GM12891 (cell line): ENCODE data around the gene ACER3.

Experiments used
- DNase-seq: peaks from one replicate; pipeline ENCODE4 v3.0.0; 2011; ENCODE audit warnings: low spot score; ENCODE audit not compliant: insufficient read length
- FAIRE-seq: peaks from 2 replicates; lab custom pipeline; 2011; peaks lifted over from hg19 to GRCh38; lab: Jason Lieb, UNC
- PAX5 ChIP-seq: IDR thresholded peaks from 2 replicates; pipeline ENCODE4 v1.6.1; 2011; ENCODE audit warnings: low read length, moderate library complexity, mild to moderate bottlenecking; ENCODE audit not compliant: insufficient read depth, severe bottlenecking
- POLR2A ChIP-seq: IDR thresholded peaks from 2 replicates; pipeline ENCODE4 v1.6.1; 2011; ENCODE audit warnings: low read depth, low read length, control low read depth
- POLR2AphosphoS5 ChIP-seq: IDR thresholded peaks from 2 replicates; pipeline ENCODE4 v1.6.1; 2011; ENCODE audit warnings: low read depth, low read length, control low read depth
- POU2F2 ChIP-seq: IDR thresholded peaks from 2 replicates; pipeline ENCODE4 v1.6.1; 2011; ENCODE audit warnings: low read depth, mild to moderate bottlenecking, control low read depth, low read length, moderate library complexity
- SPI1 ChIP-seq: IDR thresholded peaks from 2 replicates; pipeline ENCODE4 v1.6.1; 2011; ENCODE audit warnings: low read depth, low read length, control low read depth
- TAF1 ChIP-seq: IDR thresholded peaks from 2 replicates; pipeline ENCODE4 v1.6.1; 2011; ENCODE audit warnings: low read depth, low read length, control low read depth

ACER3 gene

DNA sequence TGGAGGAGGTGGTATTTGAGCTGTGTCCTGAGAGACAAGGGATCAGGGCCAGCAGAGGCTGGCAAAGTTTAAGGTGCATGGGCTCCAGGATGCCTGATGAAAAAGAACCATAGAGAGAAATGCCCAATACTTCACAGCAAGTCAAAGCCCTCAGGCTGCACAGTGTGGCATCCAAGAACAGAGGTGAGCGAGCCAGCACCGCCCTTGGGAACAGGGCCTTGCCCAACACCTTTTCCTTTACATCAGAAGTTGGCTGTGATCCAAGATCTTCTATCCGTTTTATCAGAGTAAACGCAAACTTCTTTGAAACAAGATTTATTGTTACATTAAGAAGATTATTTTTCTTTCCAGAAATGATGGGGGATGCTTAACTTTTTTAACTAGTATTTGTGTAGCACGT, 174.9 kb downstream of the ACER3 start:
- DNase-seq (no peak), FAIRE-seq (no peak)
- no peak for TF ChIP-seq PAX5
- TF ChIP-seq SPI1 = no peak
- no peak for TF ChIP-seq TAF1
- TF ChIP-seq POLR2A = no peak
- TF ChIP-seq POLR2AphosphoS5 = no peak
- no peak for TF ChIP-seq POU2F2

DNA sequence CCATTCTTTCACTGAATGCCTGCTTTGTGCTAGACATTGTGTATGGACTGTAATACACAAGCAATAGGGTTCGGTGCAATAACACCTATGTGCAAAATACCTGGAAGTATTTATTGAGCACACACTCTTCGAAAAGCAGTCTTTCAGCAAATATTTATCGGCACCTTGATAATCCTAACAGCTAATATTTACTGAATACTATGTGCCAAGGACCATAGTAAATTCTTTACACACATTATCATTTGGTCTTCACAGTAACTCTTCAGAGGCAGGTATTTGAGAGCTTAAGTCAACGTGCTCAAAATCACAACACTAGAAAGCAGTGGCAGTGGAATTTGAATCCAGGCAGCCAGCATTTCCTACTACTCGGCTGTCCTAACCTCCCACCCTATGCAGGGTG, 175.7 kb downstream of the ACER3 start:
- no peak for DNase-seq
- TF ChIP-seq SPI1 (no peak), PAX5 (no peak), POLR2A (no peak), TAF1 (no peak), POLR2AphosphoS5 (no peak), POU2F2 (no peak)
- no peak for FAIRE-seq

DNA sequence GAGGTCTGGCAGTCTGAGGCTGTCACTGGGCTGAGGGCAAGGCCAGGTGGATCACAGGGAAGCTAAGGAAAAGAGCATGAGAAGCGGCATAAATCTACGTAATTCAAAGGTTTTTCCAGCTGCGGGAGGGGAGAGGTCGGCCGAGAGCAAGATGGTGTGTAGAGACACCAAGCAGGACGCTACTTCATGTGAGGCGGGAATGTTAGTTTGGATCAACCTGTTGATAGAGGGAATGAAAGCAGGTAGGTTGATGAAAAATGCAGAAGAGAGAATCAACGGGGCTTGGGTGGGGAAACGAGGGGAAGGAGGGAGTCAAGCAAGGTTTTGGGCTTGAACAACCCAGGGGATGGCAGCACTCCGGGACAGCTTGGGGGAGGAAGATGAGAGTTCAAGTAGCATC, 176.3 kb downstream of the ACER3 start:
- no peak for FAIRE-seq
- TF ChIP-seq PAX5 = no peak
- no peak for TF ChIP-seq POLR2AphosphoS5
- DNase-seq = no peak

DNA sequence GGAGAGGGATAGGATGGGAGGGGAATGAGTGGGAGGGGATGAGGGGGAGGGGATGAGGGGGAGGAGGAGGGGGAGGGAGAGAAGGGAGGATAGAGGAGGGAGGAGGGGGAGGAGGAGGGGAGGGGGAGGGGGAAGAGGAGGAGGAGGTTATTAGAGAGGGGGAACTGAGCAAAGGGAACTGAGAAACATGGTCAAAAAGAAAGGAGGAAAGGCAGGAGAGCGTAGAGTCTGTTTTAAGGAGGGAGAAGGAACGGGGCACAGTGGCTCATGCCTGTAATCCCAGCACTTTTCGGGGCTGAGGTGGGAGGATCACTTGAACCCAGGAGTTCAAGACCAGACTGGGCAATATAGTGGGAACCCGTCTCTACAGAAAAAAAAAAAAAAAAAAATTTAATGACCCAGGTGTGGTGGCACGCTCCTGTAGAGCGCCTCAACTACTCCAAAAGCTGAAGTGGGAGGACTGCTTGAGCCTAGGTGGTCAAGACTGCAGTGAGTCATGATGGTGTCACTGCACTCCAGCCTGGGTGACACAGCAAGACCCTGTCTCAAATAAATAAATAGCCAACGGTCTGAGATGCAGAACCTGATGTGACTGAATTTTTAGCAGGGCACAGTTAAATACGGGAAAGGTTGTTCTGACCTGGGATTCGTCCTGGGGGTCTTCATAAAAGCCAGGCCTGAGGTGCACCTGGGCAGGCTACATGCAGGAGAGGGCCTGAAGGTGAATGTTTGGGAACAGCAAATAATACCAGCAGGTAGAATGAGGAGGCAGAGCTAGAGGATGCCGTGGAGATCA, 177.5 kb downstream of the ACER3 start:
- FAIRE-seq (peak; percentile 82), DNase-seq (no peak)
- TF ChIP-seq POLR2AphosphoS5 (no peak), TAF1 (no peak), SPI1 (peak; percentile 76)

DNA sequence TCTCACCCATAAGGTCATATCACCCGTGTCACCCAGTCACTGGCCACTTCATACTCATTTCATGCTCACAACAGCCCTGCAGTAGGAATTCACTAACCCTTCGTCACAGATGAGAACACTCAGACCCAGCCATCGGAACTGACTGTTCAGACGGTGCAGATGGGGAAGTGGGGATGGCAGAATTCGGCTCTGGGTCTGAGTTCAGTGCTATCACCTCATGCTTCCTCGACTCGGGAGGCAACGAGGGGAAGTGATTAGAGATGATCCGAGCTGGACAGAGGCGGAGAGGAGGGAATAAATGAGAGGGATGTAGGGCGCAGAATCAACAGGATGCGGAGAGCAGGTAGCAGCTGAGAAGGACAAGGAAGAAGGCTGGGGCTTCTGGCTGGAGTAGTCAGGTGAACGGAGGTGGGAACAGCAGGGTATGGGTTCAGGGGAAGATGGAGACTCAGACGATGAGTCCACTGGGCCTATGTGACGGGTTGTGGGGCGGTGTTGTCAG, 178.2 kb downstream of the ACER3 start:
- no peak for TF ChIP-seq POLR2AphosphoS5
- TF ChIP-seq PAX5 = peak; percentile 58
- TF ChIP-seq SPI1 = peak; percentile 86
- FAIRE-seq = no peak
- peak; percentile 50 for DNase-seq

DNA sequence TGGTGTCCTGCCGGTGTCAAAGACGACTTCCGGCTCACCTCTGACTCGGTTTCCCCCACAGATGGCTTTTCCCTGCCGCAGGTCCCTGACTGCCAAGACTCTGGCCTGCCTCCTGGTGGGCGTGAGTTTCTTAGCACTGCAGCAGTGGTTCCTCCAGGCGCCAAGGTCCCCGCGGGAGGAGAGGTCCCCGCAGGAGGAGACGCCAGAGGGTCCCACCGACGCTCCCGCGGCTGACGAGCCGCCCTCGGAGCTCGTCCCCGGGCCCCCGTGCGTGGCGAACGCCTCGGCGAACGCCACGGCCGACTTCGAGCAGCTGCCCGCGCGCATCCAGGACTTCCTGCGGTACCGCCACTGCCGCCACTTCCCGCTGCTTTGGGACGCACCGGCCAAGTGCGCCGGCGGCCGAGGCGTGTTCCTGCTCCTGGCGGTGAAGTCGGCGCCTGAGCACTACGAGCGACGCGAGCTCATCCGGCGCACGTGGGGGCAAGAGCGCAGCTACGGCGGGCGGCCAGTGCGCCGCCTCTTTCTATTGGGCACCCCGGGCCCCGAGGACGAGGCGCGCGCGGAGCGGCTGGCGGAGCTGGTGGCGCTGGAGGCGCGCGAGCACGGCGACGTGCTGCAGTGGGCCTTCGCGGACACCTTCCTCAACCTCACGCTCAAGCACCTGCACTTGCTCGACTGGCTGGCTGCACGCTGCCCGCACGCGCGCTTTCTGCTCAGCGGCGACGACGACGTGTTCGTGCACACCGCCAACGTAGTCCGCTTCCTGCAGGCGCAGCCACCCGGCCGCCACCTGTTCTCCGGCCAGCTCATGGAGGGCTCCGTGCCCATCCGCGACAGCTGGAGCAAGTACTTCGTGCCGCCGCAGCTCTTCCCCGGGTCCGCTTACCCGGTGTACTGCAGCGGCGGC, 179.0 kb downstream of the ACER3 start:
- peak; percentile 46 for DNase-seq
- no peak for TF ChIP-seq TAF1

DNA sequence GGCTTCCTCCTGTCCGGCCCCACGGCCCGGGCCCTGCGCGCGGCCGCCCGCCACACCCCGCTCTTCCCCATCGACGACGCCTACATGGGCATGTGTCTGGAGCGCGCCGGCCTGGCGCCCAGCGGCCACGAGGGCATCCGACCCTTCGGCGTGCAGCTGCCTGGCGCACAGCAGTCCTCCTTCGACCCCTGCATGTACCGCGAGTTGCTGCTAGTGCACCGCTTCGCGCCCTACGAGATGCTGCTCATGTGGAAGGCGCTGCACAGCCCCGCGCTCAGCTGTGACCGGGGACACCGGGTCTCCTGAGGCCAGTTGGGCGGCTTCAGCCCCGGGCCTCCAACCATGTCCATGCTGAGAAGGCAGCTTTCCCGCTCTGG, 179.7 kb downstream of the ACER3 start:
- FAIRE-seq = no peak
- TF ChIP-seq TAF1 (no peak), POLR2AphosphoS5 (no peak), SPI1 (no peak), PAX5 (no peak), POU2F2 (no peak)
- no peak for DNase-seq

More for the DNA sequence above, 179.0 kb downstream of the ACER3 start:
- no peak for FAIRE-seq

DNA sequence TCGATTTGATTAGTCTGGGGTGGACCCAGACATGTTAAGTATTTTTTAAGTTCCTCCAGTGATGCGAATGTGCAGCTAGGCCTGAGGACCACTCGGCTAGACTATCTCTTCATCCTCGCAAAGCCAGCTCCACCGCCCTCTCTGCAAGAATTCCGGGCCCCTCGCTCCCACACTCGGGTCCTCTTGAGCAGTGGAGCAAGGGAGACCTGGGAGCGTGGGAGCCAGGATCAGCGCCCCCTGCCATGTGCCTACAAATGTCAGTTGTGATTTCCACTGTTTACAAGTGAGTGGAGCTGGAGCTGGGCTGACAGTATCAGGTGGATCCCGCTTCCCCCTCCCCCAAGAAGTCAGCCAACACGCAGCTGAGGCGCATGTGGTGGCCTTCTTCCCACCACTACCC, 180.2 kb downstream of the ACER3 start:
- DNase-seq = no peak
- TF ChIP-seq POLR2A (no peak), POU2F2 (no peak), POLR2AphosphoS5 (no peak), PAX5 (no peak)
- no peak for FAIRE-seq

DNA sequence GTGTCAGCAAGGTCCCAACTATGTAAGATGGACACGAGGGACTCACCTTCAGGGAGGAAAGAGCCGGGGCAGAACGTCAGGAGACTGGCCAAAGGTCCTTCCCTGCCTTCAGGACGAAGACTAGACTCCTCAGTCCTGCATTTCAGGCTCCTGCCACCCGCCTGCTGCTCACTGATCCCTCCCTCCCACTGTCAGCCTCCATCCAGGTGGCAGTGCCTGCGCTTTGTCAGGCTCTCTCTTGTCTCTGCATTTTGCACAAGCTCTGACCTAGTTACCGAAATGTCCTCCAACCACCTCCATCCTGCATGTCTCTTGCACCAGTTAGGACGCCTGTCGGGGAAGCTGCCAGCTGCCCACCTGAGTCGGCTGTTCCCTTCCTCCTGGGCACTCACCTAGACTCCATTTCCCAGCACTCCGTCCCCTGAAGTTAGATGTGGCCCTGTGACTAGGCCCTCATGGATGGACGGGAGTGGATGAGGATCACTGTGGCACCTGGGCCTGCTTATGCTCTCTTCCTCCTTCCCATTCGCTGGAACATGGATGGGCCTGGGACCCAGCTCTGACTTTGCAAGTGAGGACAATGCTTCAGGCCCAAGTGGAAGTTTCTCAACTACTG, 181.5 kb downstream of the ACER3 start:
- TF ChIP-seq TAF1 = no peak
- no peak for TF ChIP-seq POU2F2
- TF ChIP-seq POLR2A = no peak
- TF ChIP-seq PAX5 = no peak
- TF ChIP-seq POLR2AphosphoS5 = no peak
- TF ChIP-seq SPI1 = no peak
- DNase-seq (no peak), FAIRE-seq (no peak)

DNA sequence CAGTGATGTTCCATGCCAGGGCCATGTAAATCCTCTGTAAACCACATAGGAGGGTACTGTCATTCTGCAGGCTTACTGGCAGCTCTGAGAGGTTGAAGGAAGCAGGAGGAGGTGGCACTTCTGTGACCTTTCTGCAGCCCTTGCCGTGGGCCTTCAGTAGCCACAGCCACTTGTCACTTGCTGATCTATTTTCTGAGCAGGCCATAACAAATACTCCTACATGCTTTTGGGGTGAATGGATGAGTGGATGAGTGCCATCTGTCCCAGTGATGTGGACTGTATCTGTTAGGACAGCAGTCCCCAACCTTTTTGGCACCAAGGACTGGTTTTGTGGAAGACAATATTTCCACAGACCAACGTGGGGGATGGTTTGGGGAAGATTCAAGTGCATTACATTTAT, 183.6 kb downstream of the ACER3 start:
- TF ChIP-seq PAX5 (no peak), POLR2A (no peak), POU2F2 (no peak), SPI1 (no peak), POLR2AphosphoS5 (no peak), TAF1 (no peak)
- FAIRE-seq = no peak
- DNase-seq = no peak
